ENCODE data around the gene MAPK8IP3. TPM values are rescaled to one million over a fixed set of nuclear protein-coding genes. Genes with fewer than 3 reads are reported as not detected.

MAPK8IP3 gene
- total and polyA plus RNA-seq, 9 of the 15 experiments (the other 6 are each of a cell fraction or from before 2014, with no cell fraction given), result 0.17 to 58.7 (median 16.7) TPM

DNA sequence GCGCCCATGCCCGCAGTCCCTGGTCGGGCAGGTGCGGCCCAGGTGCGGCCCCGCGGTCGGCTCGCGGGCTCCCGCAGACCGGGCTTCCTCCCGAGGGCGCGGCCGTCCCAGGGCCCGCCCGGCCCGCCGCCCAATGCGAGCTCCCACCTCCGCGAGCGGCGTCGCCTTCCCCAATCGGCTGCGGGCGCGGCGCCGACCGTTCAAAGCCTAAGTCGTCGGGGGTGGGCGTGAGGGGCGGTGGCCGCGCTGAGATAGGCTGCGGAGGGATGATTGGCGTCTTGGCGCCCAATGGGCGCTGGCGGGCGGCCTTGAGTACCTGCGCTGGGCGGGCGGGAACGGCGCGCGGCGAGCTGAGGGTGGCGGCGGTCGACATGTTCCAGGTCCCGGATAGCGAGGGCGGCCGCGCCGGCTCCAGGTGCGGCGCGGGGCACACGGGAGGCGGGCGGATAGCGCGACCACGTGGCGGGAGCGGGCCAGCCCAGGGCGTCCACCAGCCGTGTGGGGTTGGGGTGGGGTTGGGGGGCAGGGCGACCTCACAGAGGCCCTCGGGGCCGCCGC is 28.0 kb upstream of the MAPK8IP3 start, which contains the start of gene JPT2 (continued):
- TF ChIP-seq, protein P1, sequence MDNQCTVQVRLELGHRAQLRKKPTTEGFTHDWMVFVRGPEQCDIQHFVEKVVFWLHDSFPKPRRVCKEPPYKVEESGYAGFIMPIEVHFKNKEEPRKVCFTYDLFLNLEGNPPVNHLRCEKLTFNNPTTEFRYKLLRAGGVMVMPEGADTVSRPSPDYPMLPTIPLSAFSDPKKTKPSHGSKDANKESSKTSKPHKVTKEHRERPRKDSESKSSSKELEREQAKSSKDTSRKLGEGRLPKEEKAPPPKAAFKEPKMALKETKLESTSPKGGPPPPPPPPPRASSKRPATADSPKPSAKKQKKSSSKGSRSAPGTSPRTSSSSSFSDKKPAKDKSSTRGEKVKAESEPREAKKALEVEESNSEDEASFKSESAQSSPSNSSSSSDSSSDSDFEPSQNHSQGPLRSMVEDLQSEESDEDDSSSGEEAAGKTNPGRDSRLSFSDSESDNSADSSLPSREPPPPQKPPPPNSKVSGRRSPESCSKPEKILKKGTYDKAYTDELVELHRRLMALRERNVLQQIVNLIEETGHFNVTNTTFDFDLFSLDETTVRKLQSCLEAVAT (IDR thresholded peaks at IDR 0.05), result peak in 1 of 2 experiments; percentile 76; a peak in 1 of 4 replicates
- TF ChIP-seq, protein P2, sequence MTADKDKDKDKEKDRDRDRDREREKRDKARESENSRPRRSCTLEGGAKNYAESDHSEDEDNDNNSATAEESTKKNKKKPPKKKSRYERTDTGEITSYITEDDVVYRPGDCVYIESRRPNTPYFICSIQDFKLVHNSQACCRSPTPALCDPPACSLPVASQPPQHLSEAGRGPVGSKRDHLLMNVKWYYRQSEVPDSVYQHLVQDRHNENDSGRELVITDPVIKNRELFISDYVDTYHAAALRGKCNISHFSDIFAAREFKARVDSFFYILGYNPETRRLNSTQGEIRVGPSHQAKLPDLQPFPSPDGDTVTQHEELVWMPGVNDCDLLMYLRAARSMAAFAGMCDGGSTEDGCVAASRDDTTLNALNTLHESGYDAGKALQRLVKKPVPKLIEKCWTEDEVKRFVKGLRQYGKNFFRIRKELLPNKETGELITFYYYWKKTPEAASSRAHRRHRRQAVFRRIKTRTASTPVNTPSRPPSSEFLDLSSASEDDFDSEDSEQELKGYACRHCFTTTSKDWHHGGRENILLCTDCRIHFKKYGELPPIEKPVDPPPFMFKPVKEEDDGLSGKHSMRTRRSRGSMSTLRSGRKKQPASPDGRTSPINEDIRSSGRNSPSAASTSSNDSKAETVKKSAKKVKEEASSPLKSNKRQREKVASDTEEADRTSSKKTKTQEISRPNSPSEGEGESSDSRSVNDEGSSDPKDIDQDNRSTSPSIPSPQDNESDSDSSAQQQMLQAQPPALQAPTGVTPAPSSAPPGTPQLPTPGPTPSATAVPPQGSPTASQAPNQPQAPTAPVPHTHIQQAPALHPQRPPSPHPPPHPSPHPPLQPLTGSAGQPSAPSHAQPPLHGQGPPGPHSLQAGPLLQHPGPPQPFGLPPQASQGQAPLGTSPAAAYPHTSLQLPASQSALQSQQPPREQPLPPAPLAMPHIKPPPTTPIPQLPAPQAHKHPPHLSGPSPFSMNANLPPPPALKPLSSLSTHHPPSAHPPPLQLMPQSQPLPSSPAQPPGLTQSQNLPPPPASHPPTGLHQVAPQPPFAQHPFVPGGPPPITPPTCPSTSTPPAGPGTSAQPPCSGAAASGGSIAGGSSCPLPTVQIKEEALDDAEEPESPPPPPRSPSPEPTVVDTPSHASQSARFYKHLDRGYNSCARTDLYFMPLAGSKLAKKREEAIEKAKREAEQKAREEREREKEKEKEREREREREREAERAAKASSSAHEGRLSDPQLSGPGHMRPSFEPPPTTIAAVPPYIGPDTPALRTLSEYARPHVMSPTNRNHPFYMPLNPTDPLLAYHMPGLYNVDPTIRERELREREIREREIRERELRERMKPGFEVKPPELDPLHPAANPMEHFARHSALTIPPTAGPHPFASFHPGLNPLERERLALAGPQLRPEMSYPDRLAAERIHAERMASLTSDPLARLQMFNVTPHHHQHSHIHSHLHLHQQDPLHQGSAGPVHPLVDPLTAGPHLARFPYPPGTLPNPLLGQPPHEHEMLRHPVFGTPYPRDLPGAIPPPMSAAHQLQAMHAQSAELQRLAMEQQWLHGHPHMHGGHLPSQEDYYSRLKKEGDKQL (CRISPR knock-in tag; IDR thresholded peaks at IDR 0.05; ENCODE audit: borderline replicate concordance), result no peak
- TF ChIP-seq ATF7 (IDR thresholded peaks at IDR 0.05) (peak; percentile 80), ASH1L (IDR thresholded peaks at IDR 0.05; ENCODE audit: borderline replicate concordance, low read depth, partially characterized antibody) (peak; percentile 93), MAZ (CRISPR knock-in tag; conservative IDR thresholded peaks at IDR 0.05 in 1 of 2, IDR thresholded peaks at IDR 0.05 in 1 of 2) (0 out of 4 replicates have a peak, but pooled peaks have one; percentile 15 to 39), EGR1 (conservative IDR thresholded peaks at IDR 0.05) (peak; percentile 82), POLR2B (IDR thresholded peaks at IDR 0.05; ENCODE audit: low read depth, partially characterized antibody) (no peak), PCBP1 (IDR thresholded peaks at IDR 0.05; ENCODE audit: low read depth, low read length, poor library complexity, severe bottlenecking) (no peak), ZNF436 (CRISPR knock-in tag; IDR thresholded peaks at IDR 0.05) (no peak), KLF6 (CRISPR knock-in tag; IDR thresholded peaks at IDR 0.05; ENCODE audit: borderline replicate concordance) (no peak), ZKSCAN8 (CRISPR knock-in tag; IDR thresholded peaks at IDR 0.05) (no peak), ZNF224 (CRISPR knock-in tag; IDR thresholded peaks at IDR 0.05) (no peak), ZNF76 (CRISPR knock-in tag; IDR thresholded peaks at IDR 0.05; ENCODE audit: borderline replicate concordance) (no peak), ZNF77 (CRISPR knock-in tag; IDR thresholded peaks at IDR 0.05) (no peak), SUPT5H (IDR thresholded peaks at IDR 0.05) (peak; percentile 52; the same call in 1 of the 2 replicates), HMGXB4 (CRISPR knock-in tag; IDR thresholded peaks at IDR 0.05) (0 out of 2 replicates have a peak, but pooled peaks have one; percentile 39), HSF4 (CRISPR knock-in tag; IDR thresholded peaks at IDR 0.05; ENCODE audit: borderline replicate concordance) (no peak)
- TF ChIP-seq, protein P3, sequence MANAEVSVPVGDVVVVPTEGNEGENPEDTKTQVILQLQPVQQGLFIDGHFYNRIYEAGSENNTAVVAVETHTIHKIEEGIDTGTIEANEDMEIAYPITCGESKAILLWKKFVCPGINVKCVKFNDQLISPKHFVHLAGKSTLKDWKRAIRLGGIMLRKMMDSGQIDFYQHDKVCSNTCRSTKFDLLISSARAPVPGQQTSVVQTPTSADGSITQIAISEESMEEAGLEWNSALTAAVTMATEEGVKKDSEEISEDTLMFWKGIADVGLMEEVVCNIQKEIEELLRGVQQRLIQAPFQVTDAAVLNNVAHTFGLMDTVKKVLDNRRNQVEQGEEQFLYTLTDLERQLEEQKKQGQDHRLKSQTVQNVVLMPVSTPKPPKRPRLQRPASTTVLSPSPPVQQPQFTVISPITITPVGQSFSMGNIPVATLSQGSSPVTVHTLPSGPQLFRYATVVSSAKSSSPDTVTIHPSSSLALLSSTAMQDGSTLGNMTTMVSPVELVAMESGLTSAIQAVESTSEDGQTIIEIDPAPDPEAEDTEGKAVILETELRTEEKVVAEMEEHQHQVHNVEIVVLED (CRISPR knock-in tag; IDR thresholded peaks at IDR 0.05), result peak; percentile 51; the same call in 1 of the 2 replicates
